HEK293 (cell line): ENCODE data around the gene DMD.

ENCODE experiments used
- CTCF ChIA-PET: fragments of 350-600 bp; formaldehyde crosslinking; extraction: SDS; loops from one replicate; lab custom pipeline; 2021; ENCODE audit warnings: antibody characterized with exemption; lab: Yijun Ruan, JAX
- POLR2A ChIA-PET: fragments of 300-600 bp; formaldehyde crosslinking; extraction: SDS; loops from one replicate; lab custom pipeline; 2020; ENCODE audit warnings: antibody characterized with exemption, inconsistent platforms; lab: Yijun Ruan, JAX
- H3K27ac ChIP-seq: fragments of 200-500 bp; sonication (Bioruptor generic); 2 replicates; pipeline ENCODE4 v1.5.1; 2014; ENCODE audit warnings: low read depth, low read length, control low read depth, inconsistent platforms; ENCODE audit errors: extremely low read depth
- H3K36me3 ChIP-seq, 2 experiments: fragments of 200-500 bp in 1 of 2; sonication (Bioruptor generic) in 1 of 2; 1 replicate in 1 of 2; 2 replicates in 1 of 2; pipeline ENCODE4 v1.5.1; 2014 to 2017; ENCODE audit warnings: inconsistent platforms in 2 of 2, low read length in 2 of 2; ENCODE audit not compliant: control insufficient read depth in 2 of 2, insufficient read depth in 1 of 2
- H3K4me1 ChIP-seq: fragments of 200-500 bp; sonication (Bioruptor generic); 2 replicates; pipeline ENCODE4 v1.5.1; 2014; ENCODE audit warnings: mild to moderate bottlenecking, low read length, inconsistent platforms; ENCODE audit not compliant: control insufficient read depth, insufficient read depth
- H3K4me3 ChIP-seq: 2 replicates; pipeline ENCODE4 v1.5.1; 2011; ENCODE audit warnings: low read depth, mild to moderate bottlenecking, control low read depth, low read length, moderate library complexity
- H3K9me3 ChIP-seq: fragments of 200-500 bp; sonication (Bioruptor generic); 2 replicates; pipeline ENCODE4 v1.5.1; 2014; ENCODE audit warnings: low read depth, low read length, inconsistent platforms; ENCODE audit not compliant: control insufficient read depth, insufficient read depth
- AEBP2 ChIP-seq: fragments of 450-650 bp; formaldehyde crosslinking; IDR thresholded peaks from 2 replicates; pipeline ENCODE4 v1.5.1; 2016; ENCODE audit warnings: missing biosample characterization, missing genetic modification characterization, borderline replicate concordance
- BCL11A ChIP-seq: fragments of 450-650 bp; formaldehyde crosslinking; IDR thresholded peaks from 2 replicates; pipeline ENCODE4 v1.5.1; 2016; ENCODE audit warnings: low read depth, missing biosample characterization, missing genetic modification characterization
- OSR2 ChIP-seq: fragments of 450-650 bp; formaldehyde crosslinking; IDR thresholded peaks from 2 replicates; pipeline ENCODE4 v1.5.1; 2016; ENCODE audit warnings: missing biosample characterization, missing genetic modification characterization
- PRDM10 ChIP-seq: fragments of 450-650 bp; formaldehyde crosslinking; IDR thresholded peaks from 2 replicates; pipeline ENCODE4 v1.5.1; 2016; ENCODE audit warnings: missing biosample characterization, missing genetic modification characterization
- ZBTB44 ChIP-seq: fragments of 450-650 bp; IDR thresholded peaks from 2 replicates; pipeline ENCODE4 v1.5.1; 2018; ENCODE audit warnings: missing biosample characterization, mild to moderate bottlenecking, missing genetic modification characterization
- ZFP41 ChIP-seq: fragments of 450-650 bp; formaldehyde crosslinking; IDR thresholded peaks from 2 replicates; pipeline ENCODE4 v1.5.1; 2016; ENCODE audit warnings: missing biosample characterization, missing genetic modification characterization, borderline replicate concordance
- ZNF121 ChIP-seq: fragments of 450-650 bp; formaldehyde crosslinking; IDR thresholded peaks from 2 replicates; pipeline ENCODE4 v1.5.1; 2016; ENCODE audit warnings: missing biosample characterization, missing genetic modification characterization
- ZNF223 ChIP-seq: fragments of 450-650 bp; formaldehyde crosslinking; IDR thresholded peaks from 2 replicates; pipeline ENCODE4 v1.5.1; 2016; ENCODE audit warnings: missing biosample characterization, missing genetic modification characterization
- ZNF366 ChIP-seq: fragments of 450-650 bp; formaldehyde crosslinking; conservative IDR thresholded peaks from 2 replicates; pipeline ENCODE4 v1.5.1; 2016; ENCODE audit warnings: missing biosample characterization, missing genetic modification characterization
- ZNF473 ChIP-seq: fragments of 450-650 bp; formaldehyde crosslinking; IDR thresholded peaks from 2 replicates; pipeline ENCODE4 v1.5.1; 2017; ENCODE audit warnings: missing biosample characterization, missing genetic modification characterization
- ZNF521 ChIP-seq: fragments of 450-650 bp; formaldehyde crosslinking; IDR thresholded peaks from 2 replicates; pipeline ENCODE4 v1.5.1; 2017; ENCODE audit warnings: missing biosample characterization, mild to moderate bottlenecking, missing genetic modification characterization
- ZNF707 ChIP-seq: fragments of 450-650 bp; formaldehyde crosslinking; IDR thresholded peaks from 2 replicates; pipeline ENCODE4 v1.5.1; 2016; ENCODE audit warnings: missing biosample characterization, missing genetic modification characterization
- ZNF777 ChIP-seq: fragments of 450-650 bp; formaldehyde crosslinking; IDR thresholded peaks from 2 replicates; pipeline ENCODE4 v1.5.1; 2017; ENCODE audit warnings: missing biosample characterization, missing genetic modification characterization, borderline replicate concordance
- ZSCAN18 ChIP-seq: fragments of 450-650 bp; formaldehyde crosslinking; IDR thresholded peaks from 2 replicates; pipeline ENCODE4 v1.5.1; 2016; ENCODE audit warnings: missing biosample characterization, missing genetic modification characterization
- ZXDB ChIP-seq: fragments of 450-650 bp; formaldehyde crosslinking; IDR thresholded peaks from 2 replicates; pipeline ENCODE4 v1.5.1; 2016; ENCODE audit warnings: missing biosample characterization, missing genetic modification characterization
- TF ChIP-seq, protein P1 (sequence below): fragments of 450-650 bp; formaldehyde crosslinking; IDR thresholded peaks from 2 replicates; pipeline ENCODE4 v1.5.1; 2016; ENCODE audit warnings: missing biosample characterization, missing genetic modification characterization
- TF ChIP-seq, protein P2 (sequence below): fragments of 450-650 bp; formaldehyde crosslinking; IDR thresholded peaks from 2 replicates; pipeline ENCODE4 v1.5.1; 2016; ENCODE audit warnings: missing biosample characterization, missing genetic modification characterization, borderline replicate concordance
- TF ChIP-seq, protein P3 (sequence below): fragments of 450-650 bp; formaldehyde crosslinking; conservative IDR thresholded peaks from 2 replicates; pipeline ENCODE4 v1.5.1; 2016; ENCODE audit warnings: low read depth, missing biosample characterization, missing genetic modification characterization

Gene DMD

GRCh38 chrX:31112226-31112999 lies 2098.9 kb downstream of the DMD start:
- Histone ChIP-seq H3K4me3 (no peak overlapping the region), H3K4me1 (no peaks in the 10 kb centered on the region), H3K27ac (no peak overlapping the region), H3K9me3 (no peaks in the 10 kb centered on the region), H3K36me3 (no peaks in the 10 kb centered on the region)
- POLR2A ChIA-PET: no interaction called here
- CTCF ChIA-PET: no interaction called here
- TF ChIP-seq OSR2 (no peak), ZFP41 (tag by site-specific recombination) (no peak), ZNF707 (tag by site-specific recombination) (no peak), ZNF521 (tag by site-specific recombination) (no peak), ZBTB44 (tag by site-specific recombination) (no peak), ZSCAN18 (tag by site-specific recombination) (no peak), ZXDB (tag by site-specific recombination) (no peak), ZNF121 (tag by site-specific recombination) (no peak), BCL11A (no peak), ZNF223 (no peak), ZNF473 (tag by site-specific recombination) (no peak), PRDM10 (no peak), AEBP2 (tag by site-specific recombination) (no peak), ZNF777 (tag by site-specific recombination) (no peak), ZNF366 (no peak)
- TF ChIP-seq, protein P1, sequence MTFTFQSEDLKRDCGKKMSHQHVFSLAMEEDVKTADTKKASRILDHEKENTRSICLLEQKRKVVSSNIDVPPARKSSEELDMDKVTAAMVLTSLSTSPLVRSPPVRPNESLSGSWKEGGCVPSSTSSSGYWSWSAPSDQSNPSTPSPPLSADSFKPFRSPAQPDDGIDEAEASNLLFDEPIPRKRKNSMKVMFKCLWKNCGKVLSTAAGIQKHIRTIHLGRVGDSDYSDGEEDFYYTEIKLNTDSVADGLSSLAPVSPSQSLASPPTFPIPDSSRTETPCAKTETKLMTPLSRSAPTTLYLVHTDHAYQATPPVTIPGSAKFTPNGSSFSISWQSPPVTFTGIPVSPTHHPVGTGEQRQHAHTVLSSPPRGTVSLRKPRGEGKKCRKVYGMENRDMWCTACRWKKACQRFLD (tag by site-specific recombination): no peak
- TF ChIP-seq, protein P2, sequence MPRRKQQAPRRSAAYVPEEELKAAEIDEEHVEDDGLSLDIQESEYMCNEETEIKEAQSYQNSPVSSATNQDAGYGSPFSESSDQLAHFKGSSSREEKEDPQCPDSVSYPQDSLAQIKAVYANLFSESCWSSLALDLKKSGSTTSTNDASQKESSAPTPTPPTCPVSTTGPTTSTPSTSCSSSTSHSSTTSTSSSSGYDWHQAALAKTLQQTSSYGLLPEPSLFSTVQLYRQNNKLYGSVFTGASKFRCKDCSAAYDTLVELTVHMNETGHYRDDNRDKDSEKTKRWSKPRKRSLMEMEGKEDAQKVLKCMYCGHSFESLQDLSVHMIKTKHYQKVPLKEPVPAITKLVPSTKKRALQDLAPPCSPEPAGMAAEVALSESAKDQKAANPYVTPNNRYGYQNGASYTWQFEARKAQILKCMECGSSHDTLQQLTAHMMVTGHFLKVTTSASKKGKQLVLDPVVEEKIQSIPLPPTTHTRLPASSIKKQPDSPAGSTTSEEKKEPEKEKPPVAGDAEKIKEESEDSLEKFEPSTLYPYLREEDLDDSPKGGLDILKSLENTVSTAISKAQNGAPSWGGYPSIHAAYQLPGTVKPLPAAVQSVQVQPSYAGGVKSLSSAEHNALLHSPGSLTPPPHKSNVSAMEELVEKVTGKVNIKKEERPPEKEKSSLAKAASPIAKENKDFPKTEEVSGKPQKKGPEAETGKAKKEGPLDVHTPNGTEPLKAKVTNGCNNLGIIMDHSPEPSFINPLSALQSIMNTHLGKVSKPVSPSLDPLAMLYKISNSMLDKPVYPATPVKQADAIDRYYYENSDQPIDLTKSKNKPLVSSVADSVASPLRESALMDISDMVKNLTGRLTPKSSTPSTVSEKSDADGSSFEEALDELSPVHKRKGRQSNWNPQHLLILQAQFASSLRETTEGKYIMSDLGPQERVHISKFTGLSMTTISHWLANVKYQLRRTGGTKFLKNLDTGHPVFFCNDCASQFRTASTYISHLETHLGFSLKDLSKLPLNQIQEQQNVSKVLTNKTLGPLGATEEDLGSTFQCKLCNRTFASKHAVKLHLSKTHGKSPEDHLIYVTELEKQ (tag by site-specific recombination): no peak
- TF ChIP-seq, protein P3, sequence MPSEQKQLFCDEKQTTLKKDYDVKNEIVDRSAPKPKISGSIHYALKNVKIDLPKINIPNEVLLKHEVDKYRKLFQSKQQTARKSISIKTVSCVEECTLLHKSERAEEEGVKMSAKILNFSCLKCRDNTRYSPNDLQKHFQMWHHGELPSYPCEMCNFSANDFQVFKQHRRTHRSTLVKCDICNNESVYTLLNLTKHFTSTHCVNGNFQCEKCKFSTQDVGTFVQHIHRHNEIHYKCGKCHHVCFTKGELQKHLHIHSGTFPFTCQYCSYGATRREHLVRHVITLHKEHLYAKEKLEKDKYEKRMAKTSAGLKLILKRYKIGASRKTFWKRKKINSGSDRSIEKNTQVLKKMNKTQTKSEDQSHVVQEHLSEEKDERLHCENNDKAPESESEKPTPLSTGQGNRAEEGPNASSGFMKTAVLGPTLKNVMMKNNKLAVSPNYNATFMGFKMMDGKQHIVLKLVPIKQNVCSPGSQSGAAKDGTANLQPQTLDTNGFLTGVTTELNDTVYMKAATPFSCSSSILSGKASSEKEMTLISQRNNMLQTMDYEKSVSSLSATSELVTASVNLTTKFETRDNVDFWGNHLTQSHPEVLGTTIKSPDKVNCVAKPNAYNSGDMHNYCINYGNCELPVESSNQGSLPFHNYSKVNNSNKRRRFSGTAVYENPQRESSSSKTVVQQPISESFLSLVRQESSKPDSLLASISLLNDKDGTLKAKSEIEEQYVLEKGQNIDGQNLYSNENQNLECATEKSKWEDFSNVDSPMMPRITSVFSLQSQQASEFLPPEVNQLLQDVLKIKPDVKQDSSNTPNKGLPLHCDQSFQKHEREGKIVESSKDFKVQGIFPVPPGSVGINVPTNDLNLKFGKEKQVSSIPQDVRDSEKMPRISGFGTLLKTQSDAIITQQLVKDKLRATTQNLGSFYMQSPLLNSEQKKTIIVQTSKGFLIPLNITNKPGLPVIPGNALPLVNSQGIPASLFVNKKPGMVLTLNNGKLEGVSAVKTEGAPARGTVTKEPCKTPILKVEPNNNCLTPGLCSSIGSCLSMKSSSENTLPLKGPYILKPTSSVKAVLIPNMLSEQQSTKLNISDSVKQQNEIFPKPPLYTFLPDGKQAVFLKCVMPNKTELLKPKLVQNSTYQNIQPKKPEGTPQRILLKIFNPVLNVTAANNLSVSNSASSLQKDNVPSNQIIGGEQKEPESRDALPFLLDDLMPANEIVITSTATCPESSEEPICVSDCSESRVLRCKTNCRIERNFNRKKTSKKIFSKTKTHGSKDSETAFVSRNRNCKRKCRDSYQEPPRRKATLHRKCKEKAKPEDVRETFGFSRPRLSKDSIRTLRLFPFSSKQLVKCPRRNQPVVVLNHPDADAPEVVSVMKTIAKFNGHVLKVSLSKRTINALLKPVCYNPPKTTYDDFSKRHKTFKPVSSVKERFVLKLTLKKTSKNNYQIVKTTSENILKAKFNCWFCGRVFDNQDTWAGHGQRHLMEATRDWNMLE (tag by site-specific recombination): no peak
